ENCODE results near the gene SERHL2. TPM values are rescaled to one million over a fixed set of nuclear protein-coding genes. Genes with fewer than 3 reads are reported as not detected.

SERHL2 gene
- total and polyA plus RNA-seq, 2 experiments from 2014 or later, result 1.5 to 2.1 TPM

- TF ChIP-seq ZNF462 (CRISPR knock-in tag; IDR thresholded peaks at IDR 0.05) (no peak), NANOG (IDR thresholded peaks at IDR 0.05; ENCODE audit: borderline replicate concordance) (no peak), EZH2 (IDR thresholded peaks at IDR 0.05; ENCODE audit: low read depth, unreplicated experiment) (no peak), POLR2AphosphoS5 (IDR thresholded peaks at IDR 0.05; ENCODE audit: low read depth) (no peak), ETS1 (IDR thresholded peaks at IDR 0.05) (no peak), ZNF114 (CRISPR knock-in tag; IDR thresholded peaks at IDR 0.05) (no peak), EZH2phosphoT487 (IDR thresholded peaks at IDR 0.05; ENCODE audit: unreplicated experiment) (no peak), JUNB (IDR thresholded peaks at IDR 0.05; ENCODE audit: unreplicated experiment) (no peak)
Observed at GRCh38 chr22:42620084-42620483, 66.3 kb downstream of the SERHL2 start (continued).

- H3K27ac Mint-ChIP-seq, result no peak overlapping the region
- H3K4me2 ChIP-seq, result no peak overlapping the region
Observed at GRCh38 chr22:42621505-42622002, 67.8 kb downstream of the SERHL2 start.

More at GRCh38 chr22:42621505-42622002, 67.8 kb downstream of the SERHL2 start:
- H3F3A ChIP-seq (replicated peaks; ENCODE audit: low read depth), result no peaks in the 10 kb centered on the region
- no peak overlapping the region for H3K27ac ChIP-seq (ENCODE audit: low read depth)
- DNase-seq (ENCODE audit: low spot score) (peak; percentile 96), ATAC-seq (peak; percentile 92)
- no peaks in the 10 kb centered on the region for H3K9me2 ChIP-seq (ENCODE audit: insufficient read depth)
- H2AFZ ChIP-seq, result no peak overlapping the region
- no peaks in the 10 kb centered on the region for H3K4me1 ChIP-seq (ENCODE audit: insufficient read depth)
- no peak overlapping the region for H3K4me3 ChIP-seq
- peak; percentile 94 to 97 for TF ChIP-seq CTCF (conservative IDR thresholded peaks at IDR 0.05; ENCODE audit: low read depth in 2 of 2)
- TF ChIP-seq EZH2phosphoT487 (IDR thresholded peaks at IDR 0.05; ENCODE audit: unreplicated experiment), result no peak
- no peak for TF ChIP-seq CREB1 (CRISPR knock-in tag; IDR thresholded peaks at IDR 0.05; ENCODE audit: low read depth)
- no peak overlapping the region for H3K4me3 Mint-ChIP-seq
- H3K9me3 Mint-ChIP-seq, result no peaks in the 10 kb centered on the region
- H3K27me3 ChIP-seq (ENCODE audit: insufficient read depth), result no peaks in the 10 kb centered on the region
- peaks cover 14% of the 10 kb centered on the region for H3K4me1 Mint-ChIP-seq
- peaks cover 8% of the 10 kb centered on the region; the same call in 1 of the 2 replicates for H4K20me1 ChIP-seq (replicated peaks; ENCODE audit: insufficient read depth)
- peaks cover 23% of the 10 kb centered on the region for H3K27me3 Mint-ChIP-seq (ENCODE audit: insufficient read depth, low read depth, poor library complexity)
- peaks cover 7% of the 10 kb centered on the region for H3K36me3 Mint-ChIP-seq (ENCODE audit: low read depth)
- H3K36me3 ChIP-seq (ENCODE audit: insufficient read depth), result no peaks in the 10 kb centered on the region; the same call in 1 of the 2 replicates
- no peaks in the 10 kb centered on the region for H3K79me2 ChIP-seq (replicated peaks; ENCODE audit: insufficient read depth)

All from GM23338 (cell line).